Forelimb muscle (tissue), 1 donor: Measurements from ENCODE around the gene GJB3. TPM values are rescaled to one million over a fixed set of nuclear protein-coding genes. Genes with fewer than 3 reads are reported as not detected.

Experiments
- DNase-seq: peaks from one replicate; pipeline ENCODE4 v3.0.0-alpha.2; 2013; ENCODE audit warnings: low read depth
- polyA plus RNA-seq: library from polyadenylated mRNA; unstranded; fragments of 120-200 nt; gene quantifications from one replicate; pipeline ENCODE4 v1.2.1, GENCODE V29; 2013; ENCODE audit not compliant: insufficient read length

GJB3 gene
- polyA plus RNA-seq, 1 donor, result not detected

DNA sequence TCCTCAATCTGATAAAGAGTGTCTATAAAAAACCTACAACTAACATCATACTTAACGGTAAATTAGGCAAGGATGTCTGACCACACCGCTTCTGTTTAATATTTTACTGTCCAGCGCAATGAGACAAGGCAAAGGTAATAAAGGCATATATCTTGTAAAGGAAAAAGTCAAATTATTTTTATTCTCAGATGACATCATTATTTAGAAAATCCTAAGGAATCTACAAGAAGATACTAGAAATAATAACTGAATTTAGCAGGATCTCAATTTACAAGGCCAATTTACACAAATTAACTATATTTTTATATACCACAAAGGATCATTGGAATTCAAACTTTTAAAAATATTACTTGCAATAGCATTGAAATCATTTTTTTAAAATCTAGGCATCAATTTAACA is 41.2 kb downstream of the GJB3 start:
- DNase-seq, result no peak

DNA sequence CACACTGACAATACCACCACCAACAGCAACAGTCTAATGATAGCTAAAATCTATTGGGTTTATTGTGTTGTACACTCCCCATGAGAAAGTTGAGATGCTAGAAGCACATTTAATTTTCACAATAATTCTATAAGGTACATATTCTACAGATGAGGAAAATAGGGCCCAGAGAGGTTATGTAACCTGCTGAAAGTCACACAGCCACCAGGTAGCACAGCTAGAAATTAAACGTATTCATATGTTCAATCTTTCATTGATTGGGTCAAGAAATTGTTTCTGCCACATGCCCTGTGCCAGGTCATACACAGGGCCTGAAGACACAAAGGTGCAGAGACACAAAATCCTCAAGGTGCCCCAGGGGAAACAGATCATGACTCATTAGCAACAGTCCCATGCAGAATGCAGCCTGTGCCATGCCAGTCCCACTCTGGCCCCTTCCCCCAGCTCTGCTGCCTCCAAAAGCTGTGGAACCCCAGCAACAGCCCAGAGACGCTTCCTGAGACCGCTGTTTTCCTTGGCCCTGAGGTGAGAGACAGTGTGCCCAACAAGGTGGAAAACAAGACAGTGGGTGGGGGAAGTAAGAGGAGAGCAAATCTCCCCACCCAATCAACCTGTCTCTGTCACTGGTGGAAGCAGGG is 43.9 kb downstream of the GJB3 start:
- no peak for DNase-seq

DNA sequence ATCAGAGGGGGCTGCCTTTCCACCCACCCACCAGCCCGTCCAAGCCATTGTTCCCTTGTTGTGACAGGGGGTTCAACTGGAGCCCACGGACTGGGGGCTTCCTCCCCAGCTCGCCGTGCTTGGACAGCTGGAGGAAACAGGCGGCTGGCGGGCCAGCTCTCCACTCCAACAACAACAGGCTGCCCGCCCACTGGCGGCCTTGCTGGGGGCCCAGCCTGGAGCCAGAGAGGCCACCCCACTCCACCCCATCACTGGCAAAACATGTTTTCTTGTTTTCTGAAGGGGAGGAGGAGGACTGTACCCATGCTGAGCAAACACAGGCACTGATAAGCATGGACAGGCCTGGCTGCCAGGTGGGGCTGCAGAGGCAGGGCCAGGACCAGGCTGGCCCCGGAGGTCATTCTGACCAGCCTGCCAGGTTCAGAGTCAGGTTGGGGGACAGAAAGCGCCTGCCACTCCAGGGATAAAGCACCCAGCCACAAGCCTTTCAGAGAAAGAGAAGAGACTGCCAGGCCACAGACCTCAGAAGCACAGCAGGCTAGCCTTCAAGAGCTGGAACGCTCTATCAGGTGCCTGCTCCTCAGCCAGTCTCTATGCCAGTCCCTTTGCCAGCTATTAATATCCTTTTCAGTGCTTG is 44.6 kb downstream of the GJB3 start:
- DNase-seq, result no peak

DNA sequence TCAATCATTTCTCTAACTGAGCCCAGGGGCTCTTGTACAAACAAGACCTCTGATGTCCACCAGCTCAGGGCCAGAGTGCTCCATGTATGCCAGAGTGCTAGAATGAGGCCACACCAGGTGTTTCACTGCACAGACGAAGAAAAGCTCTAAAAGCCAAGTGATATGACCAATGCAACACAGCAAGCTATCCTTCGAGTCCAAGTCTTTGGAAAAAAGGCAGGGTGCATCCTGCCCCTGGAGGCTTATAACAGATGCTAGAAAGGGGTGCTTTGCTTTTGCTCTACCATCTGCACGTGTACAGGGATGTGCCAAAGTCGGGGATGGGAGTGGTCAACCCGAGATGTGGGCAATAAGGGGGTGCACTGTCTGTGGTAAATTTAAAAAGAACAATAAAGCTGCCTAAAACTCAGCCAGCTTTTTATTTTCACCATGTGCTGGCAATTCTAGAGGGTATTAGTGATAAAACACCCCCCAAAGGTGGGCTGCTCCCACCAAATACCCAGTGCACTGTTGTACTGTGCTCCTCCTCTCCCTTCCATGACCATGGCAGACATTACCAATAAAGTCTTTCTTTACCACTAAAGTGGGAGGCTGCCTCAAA is 46.4 kb downstream of the GJB3 start:
- no peak for DNase-seq

DNA sequence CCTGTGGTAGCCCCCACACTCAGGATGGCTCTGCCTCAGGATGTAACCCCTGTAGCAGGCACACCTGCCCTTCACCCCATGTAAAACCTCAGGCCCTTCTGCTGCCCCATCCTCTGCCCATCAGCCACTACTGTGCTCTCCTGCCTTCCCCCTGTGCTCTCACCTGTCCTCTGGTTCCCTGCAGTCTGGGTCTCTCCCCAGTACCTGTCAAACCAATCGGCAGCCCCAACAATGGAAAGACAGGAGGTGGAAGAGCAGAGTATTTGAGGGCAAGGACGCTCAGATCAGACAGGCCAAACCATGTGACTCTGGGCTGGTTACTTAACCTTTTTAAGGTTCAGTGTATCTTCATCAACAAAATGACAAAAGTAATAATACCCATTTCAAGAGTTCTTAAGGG is 47.6 kb downstream of the GJB3 start:
- DNase-seq, result no peak

DNA sequence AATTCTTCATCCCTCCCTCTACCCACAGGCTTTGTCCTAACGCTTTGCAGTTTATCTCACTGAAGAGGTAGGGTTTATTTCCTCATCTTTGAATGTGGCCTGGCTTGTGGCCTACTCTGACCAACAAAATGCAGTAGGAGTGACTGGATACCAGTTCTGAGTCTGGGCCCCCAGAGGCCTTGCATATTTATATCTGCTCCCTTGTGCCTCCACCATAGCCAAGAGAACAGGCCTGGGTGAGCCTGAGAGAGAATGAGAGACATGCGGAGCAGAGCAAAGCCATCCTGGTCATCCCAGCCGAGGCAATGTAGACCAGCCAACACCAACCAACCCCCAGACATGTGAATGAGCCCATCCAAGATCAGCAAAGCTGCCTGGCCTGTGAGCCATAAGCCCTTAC is 48.2 kb downstream of the GJB3 start:
- DNase-seq, result no peak

DNA sequence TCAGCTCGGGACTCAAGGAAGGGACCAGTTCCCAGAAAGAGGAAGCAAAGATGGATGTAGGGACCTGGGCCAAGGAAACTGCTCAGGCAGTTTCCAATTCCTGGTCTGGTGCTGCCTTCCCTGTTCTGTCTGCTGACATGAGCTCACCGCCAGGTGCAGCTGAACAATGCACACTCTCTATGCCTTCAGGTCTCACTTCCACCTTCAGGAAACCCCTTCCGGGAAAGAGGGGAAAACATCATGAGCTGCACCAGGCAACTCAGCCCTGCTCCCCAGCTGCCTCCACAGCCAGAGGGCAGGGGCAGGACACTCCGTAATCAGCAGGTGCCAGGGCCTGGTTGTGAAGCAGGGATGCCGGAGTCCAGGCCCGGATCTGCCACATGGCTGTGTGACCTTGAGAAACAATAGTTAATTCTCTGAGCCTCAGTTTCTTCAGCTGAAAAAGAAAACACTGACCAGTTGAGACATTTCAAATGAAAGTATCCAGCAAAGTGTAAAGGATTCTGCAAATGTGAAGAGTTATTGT is 50.8 kb downstream of the GJB3 start:
- DNase-seq, result no peak

DNA sequence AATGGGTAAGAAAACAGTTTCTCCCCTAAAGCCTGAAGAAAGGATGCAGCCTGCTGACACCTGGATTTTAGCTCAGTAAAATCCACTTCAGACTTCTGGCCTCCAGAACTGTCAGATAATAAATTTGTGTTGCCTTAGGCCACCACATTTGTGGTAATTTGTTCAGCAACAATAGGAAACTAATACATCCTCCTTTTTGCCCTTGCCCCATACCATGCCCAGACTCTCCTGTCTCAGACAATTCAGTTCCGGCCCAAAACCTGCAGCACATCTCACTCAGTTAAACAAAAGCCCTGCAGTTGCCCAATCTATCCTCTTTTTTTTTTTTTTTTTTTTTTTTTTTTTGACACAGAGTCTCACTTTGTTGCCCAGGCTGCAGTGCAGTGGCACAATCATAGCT is 52.7 kb downstream of the GJB3 start:
- DNase-seq, result no peak

Other genes starting within 250 kb of the GJB3 start
- gene GJB5, start 26.2 kb upstream of the GJB3 start, polyA plus RNA-seq, result 0.16 TPM
- gene GJB4, start 21.5 kb upstream of the GJB3 start, polyA plus RNA-seq, result 0.08 TPM
- gene GJA4, start 11.8 kb downstream of the GJB3 start, polyA plus RNA-seq, result 35.0 TPM
- 23.3 TPM for gene SMIM12, start 78.5 kb downstream of the GJB3 start, polyA plus RNA-seq
- 0.16 TPM for gene DLGAP3, start 148.4 kb downstream of the GJB3 start, polyA plus RNA-seq
- gene TMEM35B, start 204.1 kb downstream of the GJB3 start, polyA plus RNA-seq, result 19.2 TPM